Left colon (tissue), 2 donors: ENCODE results near the gene EIF3A. TPM values are rescaled to one million over a fixed set of nuclear protein-coding genes. Genes with fewer than 3 reads are reported as not detected.
A peak's percentile ranks its signal among the peaks of the same experiment; 100 is the strongest.
"Not testable (repeated sequence)": the region's sequence is repeated elsewhere in the genome, so short reads cannot be mapped to it uniquely, and the experiment has no call there.

Experiments used
- ATAC-seq: fragments of 200-7000 bp; cut with Tn5 transposase; one replicate; pipeline ENCODE4 v1.9.1; 2020; ENCODE audit warnings: mild to moderate bottlenecking, moderate library complexity
- DNase-seq, 2 donors: peaks; one replicate each; pipeline ENCODE4 v3.0.0-alpha.2; 2020
- intact Hi-C, 2 donors: fragments of 100-400 bp; cut with DNase I in 1 of 2; cut with micrococcal nuclease in 1 of 2; formaldehyde crosslinking; loops; one replicate each; pipeline versions ENCODE4 v1.11.2 to v1.14.0; 2022; cut with DNase I, micrococcal nuclease
- total RNA-seq, 2 donors: library from RNA; stranded (reverse); fragmentation: NEBNext Ultra II Directional; extraction: Animal tissue kit (Norgen Biotek cat#: 25700); gene quantifications; one replicate each; pipeline ENCODE4 v1.2.1, GENCODE V29; 2021
- donor health status: DM: no; HTN: no; CAD: no.
- donor health status: DM: yes; HTN: yes; CAD: no.

The EIF3A gene
- total RNA-seq, 2 donors from 2014 or later = 98.2 to 119 TPM

DNA sequence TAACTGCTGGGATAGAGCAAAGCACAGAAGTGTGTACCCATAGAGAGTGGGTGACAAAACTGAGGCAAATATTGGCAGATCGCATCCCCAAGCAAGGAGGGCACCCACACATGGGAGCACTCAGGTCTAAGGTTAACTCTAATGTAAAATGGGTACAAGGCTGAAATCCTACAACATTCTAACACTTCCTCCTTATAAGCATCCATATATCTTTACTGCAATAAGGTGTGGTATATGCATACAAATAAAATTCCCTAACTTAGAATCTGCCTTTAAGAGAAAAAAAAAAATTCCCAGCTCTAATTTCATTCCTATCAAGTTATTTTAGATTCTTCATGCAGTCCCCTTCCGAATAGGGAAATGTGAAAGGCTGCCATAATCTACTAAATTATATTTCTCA is 18.7 kb downstream of the EIF3A start:
- DNase-seq = no peak
- peak; percentile 79 for ATAC-seq
- intact Hi-C loops = no loop called here

DNA sequence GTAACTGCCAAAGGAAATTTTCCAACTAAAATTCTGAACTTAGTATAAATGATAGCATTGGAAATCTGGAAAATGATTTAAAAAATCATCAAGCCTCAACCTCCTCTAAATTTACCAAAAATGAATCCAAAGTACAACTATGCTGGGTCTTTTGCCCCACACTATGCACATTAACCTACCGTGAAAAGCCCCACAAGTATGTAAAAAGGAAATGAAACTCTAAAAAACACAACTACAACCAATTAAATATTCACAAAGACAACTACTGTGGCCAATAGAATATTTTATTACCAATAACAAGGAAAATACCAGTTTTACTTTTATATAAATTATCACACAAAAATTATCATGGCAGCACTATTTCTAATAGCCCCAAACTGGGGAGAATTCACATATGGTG is 19.3 kb downstream of the EIF3A start:
- intact Hi-C loops = no loop called here
- DNase-seq = no peak
- no peak for ATAC-seq

DNA sequence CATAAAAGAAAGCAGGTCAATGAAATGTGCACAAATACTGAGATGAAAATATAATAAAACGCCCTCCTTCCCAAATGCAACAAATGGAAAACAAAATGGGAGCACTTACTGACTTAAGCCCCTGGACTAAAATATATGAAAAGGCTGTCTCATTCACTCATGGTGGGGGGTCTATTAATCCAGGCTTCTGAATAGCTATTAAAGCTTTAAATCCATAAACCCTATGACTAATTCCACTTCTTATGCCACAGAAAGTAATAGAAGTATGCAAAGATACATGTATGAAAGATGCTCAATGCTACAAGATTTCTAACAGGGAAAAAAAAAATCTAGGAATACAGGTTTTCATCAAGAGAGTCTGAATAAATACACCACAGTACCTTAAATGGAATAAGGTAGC is 20.5 kb downstream of the EIF3A start:
- intact Hi-C loops = no loop called here
- DNase-seq (no peak), ATAC-seq (no peak)

- ATAC-seq = no peak
- intact Hi-C loops = no loop called here
- DNase-seq = no peak
Observed at GRCh38 chr10:119059557-119059956, 21.1 kb downstream of the EIF3A start.

DNA sequence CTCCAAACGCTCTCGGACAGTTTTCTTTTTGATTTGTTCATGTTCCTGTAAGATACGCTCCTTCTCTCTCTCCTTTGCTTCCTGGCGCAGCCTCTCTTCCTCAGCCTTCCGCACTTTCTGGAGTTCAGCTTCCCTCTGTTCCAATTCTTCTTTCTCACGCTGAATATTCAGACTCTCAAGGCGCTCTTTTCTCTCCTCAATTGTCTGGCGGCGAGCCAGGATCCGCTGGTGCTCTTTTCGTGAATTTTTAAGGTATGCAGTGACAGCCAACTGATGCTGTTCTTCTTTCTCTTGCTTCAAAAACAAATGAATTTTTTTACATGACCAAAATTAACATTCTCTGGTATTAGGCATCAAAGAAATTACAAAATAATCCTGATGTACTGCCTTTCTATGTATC is 22.6 kb downstream of the EIF3A start:
- no peak for DNase-seq
- intact Hi-C loops = no loop called here
- no peak for ATAC-seq

DNA sequence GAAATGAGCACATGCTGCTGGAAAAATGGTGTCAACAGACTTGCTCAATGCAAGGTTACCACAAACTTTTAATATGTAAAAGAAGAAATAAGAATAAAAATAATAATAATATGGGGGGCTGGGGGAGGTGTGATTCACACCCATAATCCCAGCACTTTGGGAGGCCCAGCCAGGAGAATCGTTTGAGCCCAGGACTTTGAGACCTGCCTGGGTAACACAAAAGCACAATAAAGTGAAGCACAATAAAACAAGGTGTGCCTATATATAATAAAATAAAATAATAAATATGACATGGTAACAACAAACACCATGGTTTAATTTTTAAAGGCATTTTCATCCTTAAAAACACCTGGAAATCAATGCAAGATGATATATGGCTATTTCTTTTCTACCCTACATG is 25.1 kb downstream of the EIF3A start:
- intact Hi-C loops = no loop called here
- DNase-seq = peak; percentile 27 to 34
- ATAC-seq = peak; percentile 94

DNA sequence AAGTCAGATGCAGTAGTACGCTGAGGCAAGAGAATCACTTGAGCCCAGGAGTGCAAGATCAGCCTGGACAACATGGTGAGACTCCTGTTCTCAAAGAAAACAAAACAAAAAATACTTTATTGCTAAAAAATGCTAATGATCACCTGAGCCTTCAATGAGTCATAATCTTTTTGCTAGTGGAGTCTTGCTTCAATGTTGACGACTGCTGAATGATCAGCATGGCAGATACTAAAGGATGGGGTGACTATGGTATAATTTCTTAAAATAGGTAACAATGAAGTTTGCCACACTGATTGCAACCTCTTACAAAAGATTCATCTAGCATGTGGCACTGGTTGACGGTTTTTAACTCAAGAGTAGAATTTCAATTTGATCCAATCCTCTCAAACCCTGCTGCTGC is 28.8 kb downstream of the EIF3A start:
- intact Hi-C loops = no loop called here
- DNase-seq (no peak), ATAC-seq (no peak)

DNA sequence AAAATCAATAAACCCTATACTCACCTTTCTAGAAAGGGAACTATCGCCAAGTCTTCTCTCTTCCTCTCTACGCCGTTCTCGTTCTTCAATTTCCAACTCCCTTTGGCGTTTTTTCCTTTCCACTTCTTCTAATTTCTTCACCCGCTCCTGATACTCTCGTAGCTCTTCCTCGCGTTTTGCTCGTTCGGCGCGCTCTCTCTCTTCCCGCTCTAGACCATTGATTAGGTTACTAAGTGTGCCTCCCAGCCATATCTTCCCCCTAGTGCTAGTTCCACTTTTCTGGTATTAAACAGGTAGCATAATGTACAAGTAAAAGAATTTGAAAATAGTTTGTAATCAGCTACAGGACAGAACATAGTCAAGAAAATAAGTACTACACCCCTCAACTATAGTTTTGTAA is 30.8 kb downstream of the EIF3A start:
- no peak for DNase-seq
- intact Hi-C loops = no loop called here

DNA sequence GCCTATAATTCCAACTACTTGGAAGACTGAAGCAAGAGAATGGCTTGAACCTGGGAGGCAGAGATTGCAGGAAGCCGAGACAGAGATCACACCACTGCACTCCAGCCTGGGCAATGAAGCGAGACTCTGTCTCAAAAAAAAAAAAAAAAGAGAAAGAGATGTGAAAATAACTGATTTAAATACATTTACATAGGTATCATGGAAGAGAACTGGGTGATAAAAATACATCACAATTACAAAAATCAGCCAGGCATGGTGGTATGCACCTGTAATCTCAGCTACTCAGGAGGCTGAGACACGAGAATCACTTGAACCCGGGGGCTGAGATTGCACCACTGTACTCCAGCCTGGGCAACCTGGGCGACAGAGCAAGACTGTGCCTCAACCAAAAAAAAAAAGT is 31.3 kb downstream of the EIF3A start:
- intact Hi-C loops = no loop called here
- no peak for DNase-seq
- no peak for ATAC-seq

More for the DNA sequence above, 30.8 kb downstream of the EIF3A start:
- no peak for ATAC-seq

GRCh38 chr10:119045561-119045960 is 35.1 kb downstream of the EIF3A start:
- ATAC-seq (no peak), DNase-seq (no peak)
- intact Hi-C loops = no loop called here

- intact Hi-C loops = no loop called here
- ATAC-seq = no peak
- DNase-seq = no peak
Observed at GRCh38 chr10:119042169-119042568, 38.4 kb downstream of the EIF3A start.

GRCh38 chr10:119041326-119041725 is 39.3 kb downstream of the EIF3A start:
- DNase-seq = no peak
- ATAC-seq = no peak
- intact Hi-C loops = no loop called here

DNA sequence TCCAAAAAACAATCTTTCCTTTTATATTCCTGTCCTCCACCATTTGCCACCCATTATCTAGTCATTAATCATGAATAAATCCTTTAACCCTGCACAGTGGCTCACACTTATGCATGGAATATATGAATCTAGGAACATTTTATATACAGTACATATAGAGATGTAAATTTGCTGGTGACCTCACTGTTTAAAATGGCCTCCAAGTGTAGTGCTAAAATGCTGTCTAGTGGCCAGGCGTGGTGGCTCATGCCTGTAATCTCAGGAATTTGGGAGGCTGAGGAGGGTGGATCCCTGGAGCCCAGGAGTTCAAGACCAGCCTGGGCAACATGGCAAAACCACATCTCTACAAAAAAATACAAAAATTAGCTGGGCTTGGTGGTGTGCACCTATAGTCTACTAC is 41.5 kb downstream of the EIF3A start:
- intact Hi-C loops = no loop called here
- no peak for DNase-seq
- ATAC-seq = no peak

DNA sequence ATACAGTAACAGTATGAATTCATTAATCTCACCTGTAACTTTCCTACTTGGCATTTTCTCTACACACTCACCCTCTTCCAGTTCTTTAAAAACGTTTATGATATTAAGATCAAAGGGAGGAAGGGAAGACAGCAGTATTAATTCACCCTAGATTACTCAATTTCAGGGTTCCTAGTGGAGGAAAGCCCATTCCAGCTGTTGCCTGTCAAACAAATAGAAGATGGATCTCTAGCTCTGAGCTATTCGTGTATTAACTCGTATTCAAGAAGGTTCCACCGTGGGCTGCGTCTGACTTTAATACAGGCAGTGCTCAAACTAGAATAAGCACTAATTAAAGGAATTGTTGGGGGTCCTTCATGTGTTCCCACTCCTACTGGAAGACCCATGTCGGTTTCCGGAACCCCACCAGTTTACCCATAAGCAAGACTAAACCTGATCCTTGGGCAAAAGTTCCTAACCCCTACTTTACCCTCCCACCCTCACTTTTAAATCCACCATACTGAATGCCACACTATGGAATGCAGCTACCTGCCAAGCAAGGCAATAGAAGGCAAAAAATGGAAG is 49.0 kb downstream of the EIF3A start:
- DNase-seq = no peak
- no peak for ATAC-seq
- intact Hi-C loops = no loop called here

DNA sequence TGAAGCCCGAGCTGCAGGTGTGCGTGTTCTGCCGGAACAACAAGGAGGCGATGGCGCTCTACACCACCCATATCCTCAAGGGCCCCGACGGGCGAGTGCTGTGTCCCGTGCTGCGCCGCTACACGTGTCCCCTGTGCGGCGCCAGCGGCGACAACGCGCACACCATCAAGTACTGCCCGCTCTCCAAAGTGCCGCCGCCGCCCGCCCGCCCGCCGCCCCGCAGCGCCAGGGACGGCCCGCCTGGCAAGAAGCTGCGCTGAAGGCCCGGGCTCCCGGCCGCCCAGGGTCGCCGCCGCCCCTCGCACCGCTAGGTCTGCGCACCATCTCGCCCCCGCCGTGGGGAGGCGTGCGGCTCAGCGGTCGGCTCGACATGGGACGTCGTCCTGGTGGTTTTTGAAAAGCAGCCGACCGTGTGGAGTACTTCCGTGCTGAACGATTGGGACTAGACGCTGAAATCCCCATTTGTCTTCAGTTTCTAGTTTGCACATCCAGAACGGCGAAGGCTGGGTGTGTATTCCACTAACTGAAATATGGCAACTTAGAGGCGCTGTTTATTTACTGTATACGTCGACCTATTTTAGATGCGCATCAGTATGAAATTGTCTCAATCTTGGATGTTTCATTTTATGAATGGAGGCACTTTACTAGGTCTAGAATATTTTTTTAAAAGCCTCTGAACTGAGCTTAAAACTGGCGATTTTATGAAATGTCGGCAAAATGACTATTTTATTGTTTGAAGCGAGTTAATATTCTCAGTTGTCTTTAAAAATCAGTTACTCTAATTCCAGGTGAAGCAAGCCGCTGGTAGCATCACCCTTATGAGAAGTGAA is 50.0 kb downstream of the EIF3A start:
- ATAC-seq (peak; percentile 56), DNase-seq (peak; percentile 47 to 70)
- intact Hi-C loops = no loop called here

GRCh38 chr10:119029613-119030420 is 50.8 kb downstream of the EIF3A start, which contains the start of gene NANOS1:
NANOS1 (plus strand) TSS chr10:119029714; CDS start chr10:119029802, 88 bp downstream.
- intact Hi-C loops = no loop called here
- ATAC-seq (no peak), DNase-seq (peak in 1 of 2 donors; percentile 39)

- ATAC-seq (peak; percentile 81), DNase-seq (peak; percentile 89)
- intact Hi-C loops = no loop called here
Observed at GRCh38 chr10:119028900-119029612, 51.6 kb downstream of the EIF3A start.

DNA sequence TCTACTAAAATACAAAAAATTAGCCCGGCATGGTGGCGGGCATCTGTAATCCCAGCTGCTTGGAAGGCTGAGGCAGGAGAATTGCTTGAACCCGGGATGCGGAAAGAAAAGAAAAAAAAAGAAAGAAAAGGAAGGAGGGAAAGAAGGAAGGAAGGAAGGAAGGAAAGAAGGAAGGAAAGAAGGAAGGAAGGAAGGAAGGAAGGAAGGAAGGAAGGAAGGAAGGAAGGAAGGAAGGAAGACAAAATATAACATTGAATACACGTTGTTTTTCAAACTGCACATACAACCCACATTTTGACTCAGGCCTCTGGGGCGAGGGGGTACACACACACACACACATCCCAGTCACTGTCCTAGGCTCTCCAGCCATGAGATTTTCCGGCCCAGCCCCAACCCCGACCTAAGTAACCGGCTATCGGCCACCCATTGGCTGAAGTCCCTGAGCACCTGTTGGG is 52.1 kb downstream of the EIF3A start:
- ATAC-seq, DNase-seq, intact Hi-C loops: not testable (repeated sequence)
